Measurements from ENCODE around the gene PI4KA.

- peak; percentile 72 for TF ChIP-seq CTCF (IDR thresholded peaks at IDR 0.05)
- TF ChIP-seq SIN3A (IDR thresholded peaks at IDR 0.05; ENCODE audit: borderline replicate concordance, insufficient read depth, low read depth, low read length): no peak
- TF ChIP-seq REST (IDR thresholded peaks at IDR 0.05; ENCODE audit: insufficient read depth in 1 of 2, low read depth in 2 of 2, low read length in 1 of 2): no peak
Observed at GRCh38 chr22:20741634-20742581, 116.7 kb downstream of the PI4KA start.
